ENCODE data around the gene ARHGEF28. TPM values are rescaled to one million over a fixed set of nuclear protein-coding genes. Genes with fewer than 3 reads are reported as not detected.

The ARHGEF28 gene
- total and polyA plus RNA-seq, 4 experiments from 2014 or later, result not detected

DNA sequence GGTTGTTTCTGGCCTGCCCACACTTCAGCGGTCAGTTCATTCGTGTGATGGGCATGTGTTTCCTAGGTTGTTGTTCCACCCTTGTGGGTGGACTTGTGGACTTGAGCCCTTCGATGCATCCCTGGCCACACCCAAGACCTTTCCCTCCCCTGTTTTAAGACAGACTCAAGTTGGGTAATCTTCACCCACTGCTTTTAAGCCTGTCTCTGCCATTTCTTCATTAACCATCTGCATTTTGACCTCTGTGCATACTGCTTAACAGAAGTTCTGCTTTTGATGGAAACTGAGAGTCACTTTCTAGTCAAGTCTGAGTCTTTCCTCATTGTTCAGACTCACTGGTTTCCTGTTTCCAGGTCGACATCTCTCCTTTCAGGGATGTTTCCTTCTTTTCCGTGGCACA, 233.7 kb downstream of the ARHGEF28 start:
- H3K4me1 ChIP-seq (ENCODE audit: insufficient read depth, low read length), result no peaks in the 10 kb centered on the region
- H3K36me3 ChIP-seq (ENCODE audit: insufficient read depth, low read length), result no peaks in the 10 kb centered on the region
- DNase-seq, result no peak
- intact Hi-C loops (cut with micrococcal nuclease), result no loop called here
- peaks cover 9 to 12% of the 10 kb centered on the region in 2 donors for H3K27me3 Mint-ChIP-seq
- no peak overlapping the region for H3K4me3 Mint-ChIP-seq
- H3K27ac Mint-ChIP-seq, result peak overlapping the region in 1 of 7 donors; percentile 5
- no peaks in the 10 kb centered on the region for H3K27me3 ChIP-seq (ENCODE audit: insufficient read depth, low read length)
- H3K9me3 ChIP-seq (ENCODE audit: control insufficient read depth in 1 of 2, low read length in 2 of 2), result no peaks in the 10 kb centered on the region
- H3K27ac ChIP-seq (ENCODE audit: low read depth, low read length), result no peak overlapping the region
- H3K9me3 Mint-ChIP-seq, result no peaks in the 10 kb centered on the region
- no peak overlapping the region for H3K4me3 ChIP-seq (ENCODE audit: low read length in 2 of 2)
- ChIA-PET CTCF (ENCODE audit: partially characterized antibody) (no interaction called here), POLR2A (ENCODE audit: partially characterized antibody) (no interaction called here)
- no peaks in the 10 kb centered on the region for H3K36me3 Mint-ChIP-seq
- H3K4me1 Mint-ChIP-seq, result no peaks in the 10 kb centered on the region

GRCh38 chr5:73861313-73861988, 235.5 kb downstream of the ARHGEF28 start:
- no peaks in the 10 kb centered on the region for H3K4me1 Mint-ChIP-seq
- H3K36me3 ChIP-seq (ENCODE audit: insufficient read depth, low read length), result no peaks in the 10 kb centered on the region
- no peaks in the 10 kb centered on the region for H3K27me3 ChIP-seq (ENCODE audit: insufficient read depth, low read length)
- H3K4me1 ChIP-seq (ENCODE audit: insufficient read depth, low read length), result no peaks in the 10 kb centered on the region
- peaks cover 9 to 16% of the 10 kb centered on the region in 2 donors for H3K27me3 Mint-ChIP-seq
- no peak overlapping the region for H3K4me3 ChIP-seq (ENCODE audit: low read length in 2 of 2)
- POLR2A ChIA-PET (ENCODE audit: partially characterized antibody), result no interaction called here
- CTCF ChIA-PET (ENCODE audit: partially characterized antibody), result no interaction called here
- H3K27ac ChIP-seq (ENCODE audit: low read depth, low read length), result no peak overlapping the region
- H3K9me3 Mint-ChIP-seq, result no peaks in the 10 kb centered on the region
- no peak overlapping the region for H3K27ac Mint-ChIP-seq
- DNase-seq, result no peak
- H3K4me3 Mint-ChIP-seq, result no peak overlapping the region
- no peaks in the 10 kb centered on the region for H3K36me3 Mint-ChIP-seq
- intact Hi-C loops (cut with micrococcal nuclease), result no loop called here
- H3K9me3 ChIP-seq (ENCODE audit: control insufficient read depth in 1 of 2, low read length in 2 of 2), result no peaks in the 10 kb centered on the region

GRCh38 chr5:73862796-73863195, 236.8 kb downstream of the ARHGEF28 start:
- Mint-ChIP-seq H3K27me3 (peaks cover 16% of the 10 kb centered on the region in 2 donors), H3K4me3 (no peak overlapping the region), H3K9me3 (no peaks in the 10 kb centered on the region), H3K36me3 (no peaks in the 10 kb centered on the region), H3K27ac (no peak overlapping the region), H3K4me1 (no peaks in the 10 kb centered on the region)
- H3K36me3 ChIP-seq (ENCODE audit: insufficient read depth, low read length), result no peaks in the 10 kb centered on the region
- intact Hi-C loops (cut with micrococcal nuclease), result no loop called here
- no peak overlapping the region for H3K27ac ChIP-seq (ENCODE audit: low read depth, low read length)
- no peaks in the 10 kb centered on the region for H3K27me3 ChIP-seq (ENCODE audit: insufficient read depth, low read length)
- no peak for DNase-seq
- POLR2A ChIA-PET (ENCODE audit: partially characterized antibody), result no interaction called here
- no peak overlapping the region for H3K4me3 ChIP-seq (ENCODE audit: low read length in 2 of 2)
- CTCF ChIA-PET (ENCODE audit: partially characterized antibody), result no interaction called here
- H3K9me3 ChIP-seq (ENCODE audit: control insufficient read depth in 1 of 2, low read length in 2 of 2), result no peaks in the 10 kb centered on the region
- H3K4me1 ChIP-seq (ENCODE audit: insufficient read depth, low read length), result no peaks in the 10 kb centered on the region

DNA sequence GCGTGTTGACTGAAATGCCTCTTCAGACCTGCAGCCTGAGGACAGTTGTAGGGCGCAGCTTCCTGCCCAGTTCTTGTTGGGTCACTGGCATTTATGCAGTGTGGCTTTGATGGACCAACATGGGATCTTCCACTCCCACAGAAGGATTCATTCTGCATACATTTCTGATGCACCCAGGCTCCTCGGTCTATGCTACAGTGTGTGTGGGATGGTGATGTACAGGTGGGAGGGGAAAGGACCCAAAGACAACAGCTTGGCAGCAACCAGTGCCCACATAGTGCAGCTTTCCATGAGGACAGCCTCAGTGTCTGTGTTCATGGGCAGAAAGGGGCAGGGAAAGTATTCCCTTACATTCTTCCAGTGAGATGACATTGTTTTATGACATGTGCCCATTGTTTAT, 237.9 kb downstream of the ARHGEF28 start:
- Histone ChIP-seq H3K4me3 (ENCODE audit: low read length in 2 of 2) (no peak overlapping the region), H3K4me1 (ENCODE audit: insufficient read depth, low read length) (no peaks in the 10 kb centered on the region), H3K9me3 (ENCODE audit: control insufficient read depth in 1 of 2, low read length in 2 of 2) (no peaks in the 10 kb centered on the region), H3K36me3 (ENCODE audit: insufficient read depth, low read length) (no peaks in the 10 kb centered on the region), H3K27ac (ENCODE audit: low read depth, low read length) (no peak overlapping the region), H3K27me3 (ENCODE audit: insufficient read depth, low read length) (no peaks in the 10 kb centered on the region)
- no peak overlapping the region for H3K27ac Mint-ChIP-seq
- DNase-seq, result no peak
- H3K4me3 Mint-ChIP-seq, result no peak overlapping the region
- H3K36me3 Mint-ChIP-seq, result no peaks in the 10 kb centered on the region
- POLR2A ChIA-PET (ENCODE audit: partially characterized antibody), result no interaction called here
- intact Hi-C loops (cut with micrococcal nuclease), result no loop called here
- H3K27me3 Mint-ChIP-seq, result peaks cover 16% of the 10 kb centered on the region in 2 donors
- no peaks in the 10 kb centered on the region for H3K9me3 Mint-ChIP-seq
- H3K4me1 Mint-ChIP-seq, result no peaks in the 10 kb centered on the region
- CTCF ChIA-PET (ENCODE audit: partially characterized antibody), result no interaction called here

- H3K27me3 ChIP-seq (ENCODE audit: insufficient read depth, low read length), result no peaks in the 10 kb centered on the region
- H3K4me3 ChIP-seq (ENCODE audit: low read length in 2 of 2), result no peak overlapping the region
- peaks cover 16% of the 10 kb centered on the region in 2 donors for H3K27me3 Mint-ChIP-seq
- no peaks in the 10 kb centered on the region for H3K36me3 ChIP-seq (ENCODE audit: insufficient read depth, low read length)
- DNase-seq, result no peak
- no peak overlapping the region for H3K27ac Mint-ChIP-seq
- H3K36me3 Mint-ChIP-seq, result no peaks in the 10 kb centered on the region
- no peak overlapping the region for H3K27ac ChIP-seq (ENCODE audit: low read depth, low read length)
- no peaks in the 10 kb centered on the region for H3K4me1 Mint-ChIP-seq
- no peaks in the 10 kb centered on the region for H3K9me3 ChIP-seq (ENCODE audit: control insufficient read depth in 1 of 2, low read length in 2 of 2)
- intact Hi-C loops (cut with micrococcal nuclease), result no loop called here
- CTCF ChIA-PET (ENCODE audit: partially characterized antibody), result no interaction called here
- no peak overlapping the region for H3K4me3 Mint-ChIP-seq
- POLR2A ChIA-PET (ENCODE audit: partially characterized antibody), result no interaction called here
- H3K9me3 Mint-ChIP-seq, result no peaks in the 10 kb centered on the region
- H3K4me1 ChIP-seq (ENCODE audit: insufficient read depth, low read length), result no peaks in the 10 kb centered on the region
Measured at GRCh38 chr5:73865315-73865714, 239.3 kb downstream of the ARHGEF28 start.

- H3K4me1 Mint-ChIP-seq, result no peaks in the 10 kb centered on the region
- no peak overlapping the region for H3K27ac ChIP-seq (ENCODE audit: low read depth, low read length)
- DNase-seq, result no peak
- POLR2A ChIA-PET (ENCODE audit: partially characterized antibody), result no interaction called here
- H3K9me3 ChIP-seq (ENCODE audit: control insufficient read depth in 1 of 2, low read length in 2 of 2), result no peaks in the 10 kb centered on the region
- intact Hi-C loops (cut with micrococcal nuclease), result no loop called here
- H3K36me3 ChIP-seq (ENCODE audit: insufficient read depth, low read length), result no peaks in the 10 kb centered on the region
- no peaks in the 10 kb centered on the region for H3K27me3 ChIP-seq (ENCODE audit: insufficient read depth, low read length)
- H3K4me3 Mint-ChIP-seq, result no peak overlapping the region
- no peaks in the 10 kb centered on the region for H3K4me1 ChIP-seq (ENCODE audit: insufficient read depth, low read length)
- no peaks in the 10 kb centered on the region for H3K36me3 Mint-ChIP-seq
- H3K27ac Mint-ChIP-seq, result no peak overlapping the region
- CTCF ChIA-PET (ENCODE audit: partially characterized antibody), result no interaction called here
- H3K9me3 Mint-ChIP-seq, result no peaks in the 10 kb centered on the region
- H3K27me3 Mint-ChIP-seq, result peaks cover 10 to 13% of the 10 kb centered on the region in 2 donors
- H3K4me3 ChIP-seq (ENCODE audit: low read length in 2 of 2), result no peak overlapping the region
Measured at GRCh38 chr5:73867345-73868335, 241.6 kb downstream of the ARHGEF28 start.

DNA sequence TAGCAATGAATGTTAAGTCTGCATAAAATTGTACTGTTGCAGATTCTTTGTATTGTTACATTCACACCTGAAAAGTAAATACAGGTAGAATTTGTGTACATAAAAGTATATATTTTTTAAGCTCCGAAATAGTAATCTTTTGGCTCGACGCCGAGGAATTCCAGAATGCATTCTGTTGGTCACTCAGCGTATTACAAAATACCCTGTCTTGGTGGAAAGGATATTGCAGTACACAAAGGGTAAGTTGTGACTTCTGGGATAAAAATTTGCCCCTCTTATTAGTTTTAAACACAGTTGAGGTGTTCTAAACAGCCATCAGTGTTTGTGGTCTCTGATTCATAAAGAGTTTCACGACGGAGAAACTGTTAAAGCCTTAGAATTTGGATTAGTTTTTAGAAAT, 257.6 kb downstream of the ARHGEF28 start:
- Mint-ChIP-seq H3K4me3 (no peak overlapping the region), H3K4me1 (no peaks in the 10 kb centered on the region), H3K27me3 (peaks cover 13% of the 10 kb centered on the region in 2 donors), H3K36me3 (no peaks in the 10 kb centered on the region), H3K27ac (no peak overlapping the region), H3K9me3 (peaks cover 0 to 4% (median 0%) of the 10 kb centered on the region in 8 donors)
- no peak for DNase-seq
- intact Hi-C loops (cut with micrococcal nuclease), result no loop called here
- Histone ChIP-seq H3K4me3 (ENCODE audit: low read length in 2 of 2) (no peak overlapping the region), H3K27me3 (ENCODE audit: insufficient read depth, low read length) (no peaks in the 10 kb centered on the region), H3K9me3 (ENCODE audit: control insufficient read depth in 1 of 2, low read length in 2 of 2) (no peaks in the 10 kb centered on the region), H3K36me3 (ENCODE audit: insufficient read depth, low read length) (no peaks in the 10 kb centered on the region), H3K4me1 (ENCODE audit: insufficient read depth, low read length) (no peaks in the 10 kb centered on the region), H3K27ac (ENCODE audit: low read depth, low read length) (no peak overlapping the region)
- CTCF ChIA-PET (ENCODE audit: partially characterized antibody), result no interaction called here
- POLR2A ChIA-PET (ENCODE audit: partially characterized antibody), result no interaction called here

All from CD4-positive, alpha-beta memory T cell (primary cell).